Mammary epithelial cell (primary cell): ENCODE measurements around the gene RPL10.

ENCODE experiments used
- EZH2 ChIP-seq: IDR thresholded peaks from 2 replicates; pipeline ENCODE4 v1.6.1; 2012; ENCODE audit warnings: low read length, inconsistent platforms, borderline replicate concordance
- TF ChIP-seq, protein P1 (sequence below), 2 donors: IDR thresholded peaks in 1 of 2; conservative IDR thresholded peaks in 1 of 2; 2 replicates each; pipeline ENCODE4 v1.5.1; 2011 to 2012; ENCODE audit warnings: inconsistent platforms in 2 of 2, low read length in 2 of 2, mild to moderate bottlenecking in 2 of 2, control low read depth in 1 of 2, low read depth in 1 of 2; ENCODE audit not compliant: insufficient read depth in 1 of 2; ENCODE audit errors: extremely low read depth in 1 of 2

DNA sequence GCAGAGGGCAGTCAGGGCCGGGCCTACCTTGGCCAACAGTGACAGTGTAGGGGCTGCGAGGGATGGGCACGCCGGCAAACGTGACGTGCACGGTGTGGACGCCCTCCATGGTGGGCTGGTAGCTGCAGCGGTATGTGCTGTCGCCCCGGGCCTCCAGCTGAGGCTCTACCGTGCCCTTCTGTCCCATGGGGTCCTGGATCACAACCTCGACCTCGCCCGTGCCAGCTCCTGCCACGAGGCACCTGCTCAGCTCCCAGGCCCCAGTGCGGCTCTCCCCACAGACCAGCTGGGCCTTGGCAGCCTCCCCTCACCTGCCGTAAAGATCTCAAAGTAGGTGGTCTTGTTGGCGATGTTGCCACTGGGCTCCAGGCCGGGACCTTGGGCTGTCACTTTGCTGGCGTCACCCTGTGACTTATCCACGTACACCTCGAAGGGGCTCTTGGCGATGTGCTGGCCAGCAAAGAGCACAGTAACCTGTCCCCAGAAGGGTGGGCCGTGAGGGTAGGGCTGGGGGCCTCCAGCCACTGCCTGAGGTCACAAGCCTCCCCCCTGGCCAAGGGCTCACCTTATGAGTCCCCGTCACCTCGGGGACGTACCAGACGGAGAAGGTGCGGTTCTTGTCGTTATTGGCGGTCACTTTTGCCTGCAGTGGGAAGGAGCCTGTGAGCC is 32.0 kb upstream of the RPL10 start:
- no peak for TF ChIP-seq EZH2
- TF ChIP-seq, protein P1, sequence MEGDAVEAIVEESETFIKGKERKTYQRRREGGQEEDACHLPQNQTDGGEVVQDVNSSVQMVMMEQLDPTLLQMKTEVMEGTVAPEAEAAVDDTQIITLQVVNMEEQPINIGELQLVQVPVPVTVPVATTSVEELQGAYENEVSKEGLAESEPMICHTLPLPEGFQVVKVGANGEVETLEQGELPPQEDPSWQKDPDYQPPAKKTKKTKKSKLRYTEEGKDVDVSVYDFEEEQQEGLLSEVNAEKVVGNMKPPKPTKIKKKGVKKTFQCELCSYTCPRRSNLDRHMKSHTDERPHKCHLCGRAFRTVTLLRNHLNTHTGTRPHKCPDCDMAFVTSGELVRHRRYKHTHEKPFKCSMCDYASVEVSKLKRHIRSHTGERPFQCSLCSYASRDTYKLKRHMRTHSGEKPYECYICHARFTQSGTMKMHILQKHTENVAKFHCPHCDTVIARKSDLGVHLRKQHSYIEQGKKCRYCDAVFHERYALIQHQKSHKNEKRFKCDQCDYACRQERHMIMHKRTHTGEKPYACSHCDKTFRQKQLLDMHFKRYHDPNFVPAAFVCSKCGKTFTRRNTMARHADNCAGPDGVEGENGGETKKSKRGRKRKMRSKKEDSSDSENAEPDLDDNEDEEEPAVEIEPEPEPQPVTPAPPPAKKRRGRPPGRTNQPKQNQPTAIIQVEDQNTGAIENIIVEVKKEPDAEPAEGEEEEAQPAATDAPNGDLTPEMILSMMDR (conservative IDR thresholded peaks at IDR 0.05 in 1 of 2, IDR thresholded peaks at IDR 0.05 in 1 of 2; ENCODE audit: extremely low read depth in 1 of 2, insufficient read depth in 1 of 2, low read depth in 1 of 2, low read length in 2 of 2): no peak
